HepG2 (cell line): ENCODE measurements around the gene HOXA7. TPM values are rescaled to one million over a fixed set of nuclear protein-coding genes. Genes with fewer than 3 reads are reported as not detected.

Experiments
- AGO1 ChIP-seq: fragments of 200-400 bp; formaldehyde crosslinking; IDR thresholded peaks from 2 replicates; pipeline ENCODE4 v1.6.1; 2017; ENCODE audit warnings: mild to moderate bottlenecking, low read depth, low read length, moderate library complexity; ENCODE audit not compliant: poor library complexity, severe bottlenecking
- CC2D1A ChIP-seq: sonication (generic); formaldehyde crosslinking; IDR thresholded peaks from 2 replicates; pipeline ENCODE4 v1.8.1; 2023; ENCODE audit warnings: mild to moderate bottlenecking, missing genetic modification reagents
- CREBL2 ChIP-seq: sonication (generic); formaldehyde crosslinking; IDR thresholded peaks from 2 replicates; pipeline ENCODE4 v1.8.1; 2023; ENCODE audit warnings: missing genetic modification reagents, mild to moderate bottlenecking, borderline replicate concordance
- FOSL1 ChIP-seq: sonication (generic); formaldehyde crosslinking; IDR thresholded peaks from 2 replicates; pipeline ENCODE4 v1.9.0; 2021; ENCODE audit warnings: missing genetic modification reagents, borderline replicate concordance
- GPN1 ChIP-seq: sonication (generic); formaldehyde crosslinking; IDR thresholded peaks from 2 replicates; pipeline ENCODE4 v1.5.1; 2020; ENCODE audit warnings: missing genetic modification reagents, borderline replicate concordance
- KDM6A ChIP-seq: IDR thresholded peaks from 2 replicates; pipeline ENCODE4 v1.6.1; 2016; ENCODE audit warnings: low read depth
- KLF16 ChIP-seq, 2 experiments: sonication (generic) in 1 of 2; formaldehyde crosslinking in 1 of 2; IDR thresholded peaks; 2 replicates each; pipeline versions ENCODE4 v1.6.1 to v1.8.0; 2016 to 2023; ENCODE audit warnings: missing genetic modification reagents in 2 of 2, missing compliant biosample characterization in 1 of 2
- LBX2 ChIP-seq: sonication (generic); formaldehyde crosslinking; IDR thresholded peaks from 2 replicates; pipeline ENCODE4 v1.5.0; 2020; ENCODE audit warnings: missing genetic modification reagents, mild to moderate bottlenecking, borderline replicate concordance
- NCOA5 ChIP-seq: sonication (generic); formaldehyde crosslinking; IDR thresholded peaks from 2 replicates; pipeline ENCODE4 v1.4.0; 2020; ENCODE audit warnings: missing genetic modification reagents
- NFYB ChIP-seq: sonication (generic); formaldehyde crosslinking; IDR thresholded peaks from 2 replicates; pipeline ENCODE4 v1.4.0; 2020; ENCODE audit warnings: missing genetic modification reagents
- NKX3-1 ChIP-seq: sonication (generic); formaldehyde crosslinking; IDR thresholded peaks from 2 replicates; pipeline ENCODE4 v1.5.0; 2020; ENCODE audit warnings: missing genetic modification reagents
- PBX2 ChIP-seq: IDR thresholded peaks from 2 replicates; pipeline ENCODE4 v1.6.1; 2016; ENCODE audit warnings: control low read depth
- RBAK ChIP-seq: sonication (generic); formaldehyde crosslinking; IDR thresholded peaks from 2 replicates; pipeline ENCODE4 v1.5.1; 2020; ENCODE audit warnings: mild to moderate bottlenecking, missing genetic modification reagents
- RBM22 ChIP-seq: fragments of 200-400 bp; formaldehyde crosslinking; optimal IDR thresholded peaks from 2 replicates; pipeline ENCODE3; 2017; ENCODE audit warnings: mild to moderate bottlenecking, low read length, moderate library complexity
- TEAD3 ChIP-seq: optimal IDR thresholded peaks from 2 replicates; pipeline ENCODE3; 2016; ENCODE audit warnings: borderline replicate concordance
- ZBTB21 ChIP-seq: sonication (generic); formaldehyde crosslinking; IDR thresholded peaks from 2 replicates; pipeline ENCODE4 v1.4.0; 2020; ENCODE audit warnings: missing genetic modification reagents
- ZBTB37 ChIP-seq: sonication (generic); formaldehyde crosslinking; IDR thresholded peaks from 2 replicates; pipeline ENCODE4 v1.4.0; 2020; ENCODE audit warnings: mild to moderate bottlenecking, missing genetic modification reagents
- ZC3H13 ChIP-seq: sonication (generic); formaldehyde crosslinking; IDR thresholded peaks from 2 replicates; pipeline ENCODE4 v1.8.1; 2023; ENCODE audit warnings: mild to moderate bottlenecking, missing genetic modification reagents, moderate library complexity
- ZFP36 ChIP-seq: fragments of 150-350 bp; IDR thresholded peaks from 2 replicates; pipeline ENCODE4 v1.6.1; 2018; ENCODE audit warnings: borderline replicate concordance, low read length, low read depth; ENCODE audit not compliant: partially characterized antibody
- ZNF343 ChIP-seq: sonication (generic); formaldehyde crosslinking; IDR thresholded peaks from 2 replicates; pipeline ENCODE4 v1.4.0; 2020; ENCODE audit warnings: mild to moderate bottlenecking, missing genetic modification reagents
- ZNF484 ChIP-seq: sonication (generic); formaldehyde crosslinking; IDR thresholded peaks from 2 replicates; pipeline ENCODE4 v1.5.1; 2020; ENCODE audit warnings: mild to moderate bottlenecking, low read depth, missing genetic modification reagents, borderline replicate concordance
- ZNF737 ChIP-seq: sonication (generic); formaldehyde crosslinking; IDR thresholded peaks from 2 replicates; pipeline ENCODE4 v1.5.0; 2020; ENCODE audit warnings: missing genetic modification reagents, mild to moderate bottlenecking, borderline replicate concordance
- ZSCAN21 ChIP-seq: sonication (generic); formaldehyde crosslinking; IDR thresholded peaks from 2 replicates; pipeline ENCODE4 v1.8.0; 2022; ENCODE audit warnings: mild to moderate bottlenecking, missing genetic modification reagents, moderate library complexity, borderline replicate concordance
- polyA plus RNA-seq, 8 experiments: library from polyadenylated mRNA; depleted of rRNA in 3 of 8; stranded (reverse) in 7 of 8; unstranded in 1 of 8; fragments of >200 nt; fragmentation: Illumina TruSeq in 4 of 8; extraction: Trizol in 4 of 8; gene quantifications; 2 replicates each; pipeline versions ENCODE4 v1.2.1 to v1.2.3, GENCODE V29; 2011 to 2016; ENCODE audit warnings: low read depth in 4 of 8, missing spikeins in 1 of 8, mixed read lengths in 1 of 8; ENCODE audit not compliant: insufficient read depth in 1 of 8
- total RNA-seq, 5 experiments: library from RNA; depleted of rRNA; stranded (reverse); fragments of >200 nt; fragmentation: Illumina TruSeq; extraction: Trizol; gene quantifications; 2 replicates each; pipeline ENCODE4 v1.2.3, GENCODE V29; 2016; ENCODE audit warnings: low read depth in 1 of 5
- TF ChIP-seq, protein P1 (sequence below): sonication (generic); formaldehyde crosslinking; IDR thresholded peaks from 2 replicates; pipeline ENCODE4 v1.4.0; 2020; ENCODE audit warnings: mild to moderate bottlenecking, missing genetic modification reagents
- TF ChIP-seq, protein P2 (sequence below): IDR thresholded peaks from 2 replicates; pipeline ENCODE4 v1.6.1; 2016; ENCODE audit warnings: missing genetic modification reagents, missing compliant biosample characterization

The HOXA7 gene
- total and polyA plus RNA-seq, 2 of the 13 experiments (the other 11 are each of a cell fraction or from before 2014, with no cell fraction given) = 0.05 TPM; not detected in 1

DNA sequence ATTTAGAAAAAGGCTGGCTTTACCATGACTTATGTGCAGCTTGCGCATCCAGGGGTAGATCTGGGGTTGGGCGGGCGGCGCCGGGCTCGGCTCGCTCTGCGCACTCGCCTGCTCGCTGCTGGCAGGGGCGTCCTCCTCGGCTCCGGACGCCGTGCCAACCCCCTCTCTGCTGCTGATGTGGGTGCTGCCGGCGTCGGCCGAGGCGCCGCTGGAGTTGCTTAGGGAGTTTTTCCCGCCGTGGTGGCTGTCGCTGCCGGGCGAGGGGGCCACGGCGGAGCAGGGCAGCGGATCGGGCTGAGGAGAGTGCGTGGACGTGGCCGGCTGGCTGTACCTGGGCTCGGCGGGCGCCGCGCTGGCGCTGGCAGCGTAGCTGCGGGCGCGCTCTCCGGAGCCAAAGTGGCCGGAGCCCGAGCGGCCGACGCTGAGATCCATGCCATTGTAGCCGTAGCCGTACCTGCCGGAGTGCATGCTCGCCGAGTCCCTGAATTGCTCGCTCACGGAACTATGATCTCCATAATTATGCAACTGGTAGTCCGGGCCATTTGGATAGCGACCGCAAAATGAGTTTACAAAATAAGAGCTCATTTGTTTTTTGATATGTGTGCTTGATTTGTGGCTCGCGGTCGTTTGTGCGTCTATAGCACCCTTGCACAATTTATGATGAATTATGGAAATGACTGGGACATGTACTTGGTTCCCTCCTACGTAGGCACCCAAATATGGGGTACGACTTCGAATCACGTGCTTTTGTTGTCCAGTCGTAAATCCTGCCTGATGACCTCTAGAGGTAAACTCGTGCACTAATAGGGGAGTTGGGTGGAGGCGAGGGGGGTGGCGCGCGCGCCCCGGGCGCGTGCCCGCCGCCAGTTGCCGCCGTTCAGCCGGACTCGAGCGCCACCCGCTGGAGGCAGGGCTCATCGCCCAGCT, 13.2 kb downstream of the HOXA7 start, which contains the start of gene HOXA5 (continued):
- TF ChIP-seq ZBTB37 (CRISPR knock-in tag) (no peak), RBM22 (no peak), NKX3-1 (CRISPR knock-in tag) (no peak), RBAK (CRISPR knock-in tag) (no peak), ZFP36 (no peak), KLF16 (CRISPR knock-in tag; IDR thresholded peaks at IDR 0.05) (no peak), GPN1 (CRISPR knock-in tag) (no peak), ZBTB21 (CRISPR knock-in tag) (no peak), ZNF484 (no peak), TEAD3 (CRISPR knock-in tag) (no peak), LBX2 (CRISPR knock-in tag) (no peak), CREBL2 (CRISPR knock-in tag) (no peak), FOSL1 (no peak), ZNF343 (CRISPR knock-in tag) (no peak), NCOA5 (no peak), PBX2 (CRISPR knock-in tag) (no peak), ZSCAN21 (CRISPR knock-in tag) (no peak; the same call in 1 of the 2 replicates), ZNF737 (CRISPR knock-in tag) (no peak), ZC3H13 (CRISPR knock-in tag) (peak; percentile 63), KDM6A (CRISPR knock-in tag) (no peak), CC2D1A (CRISPR knock-in tag) (no peak), AGO1 (no peak), NFYB (CRISPR knock-in tag) (peak; percentile 39; the same call in 1 of the 2 replicates)
- TF ChIP-seq, protein P1, sequence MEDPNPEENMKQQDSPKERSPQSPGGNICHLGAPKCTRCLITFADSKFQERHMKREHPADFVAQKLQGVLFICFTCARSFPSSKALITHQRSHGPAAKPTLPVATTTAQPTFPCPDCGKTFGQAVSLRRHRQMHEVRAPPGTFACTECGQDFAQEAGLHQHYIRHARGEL = no peak
- TF ChIP-seq, protein P2, sequence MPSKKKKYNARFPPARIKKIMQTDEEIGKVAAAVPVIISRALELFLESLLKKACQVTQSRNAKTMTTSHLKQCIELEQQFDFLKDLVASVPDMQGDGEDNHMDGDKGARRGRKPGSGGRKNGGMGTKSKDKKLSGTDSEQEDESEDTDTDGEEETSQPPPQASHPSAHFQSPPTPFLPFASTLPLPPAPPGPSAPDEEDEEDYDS = peak; percentile 56
